ENCODE results near the gene ST8SIA6. TPM values are rescaled to one million over a fixed set of nuclear protein-coding genes. Genes with fewer than 3 reads are reported as not detected.

ST8SIA6 gene
- total RNA-seq, 1 donor = 0.36 TPM

DNA sequence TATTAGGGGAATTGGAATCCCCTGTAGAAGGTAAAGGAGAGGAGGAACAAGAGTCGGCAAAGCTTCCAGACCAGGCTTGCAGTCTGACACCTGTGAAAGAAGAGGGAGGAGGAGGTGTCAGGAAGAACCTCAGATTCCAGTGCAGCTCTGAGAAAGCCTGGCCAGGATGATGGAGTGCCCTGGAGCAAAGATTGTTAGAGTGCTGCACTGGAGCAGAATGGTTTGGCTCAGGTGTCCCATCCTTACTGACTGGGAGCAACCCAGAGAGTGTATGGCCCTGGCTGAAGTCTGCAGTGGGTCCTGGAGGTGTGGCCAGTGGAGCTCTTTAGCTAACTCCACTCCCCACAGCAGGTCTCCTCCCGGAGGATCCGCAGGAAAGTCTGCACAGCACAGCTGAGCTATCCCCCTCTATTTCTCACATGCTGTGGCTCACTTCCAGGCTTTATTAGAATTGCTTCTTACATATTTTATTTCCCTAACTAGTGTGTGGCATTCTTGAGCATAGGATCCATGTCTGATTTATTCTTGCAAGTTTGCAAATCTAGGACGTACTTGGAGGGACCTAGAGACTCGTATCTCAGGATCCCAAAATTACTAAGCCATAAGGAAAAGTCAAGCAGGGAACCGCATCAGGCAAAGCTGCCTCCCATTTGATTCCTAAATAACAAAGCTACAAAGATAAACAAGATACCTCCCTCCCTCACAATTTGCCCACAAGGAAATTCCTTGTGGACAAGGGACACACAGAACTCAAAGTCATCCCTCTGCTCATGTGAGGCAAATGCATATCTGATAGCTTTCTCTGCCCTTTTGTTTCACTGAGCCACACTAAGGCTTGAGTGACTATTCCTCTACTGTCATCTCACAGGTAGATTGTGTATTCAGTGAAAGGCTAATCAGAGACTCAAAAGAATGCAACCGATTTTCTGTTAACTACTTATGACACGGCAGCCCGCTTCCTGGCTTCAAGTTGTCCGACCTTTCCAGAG is 167.5 kb downstream of the ST8SIA6 start:
- Histone ChIP-seq H3K27ac (ENCODE audit: low read depth, low read length) (no peak overlapping the region), H3K4me3 (ENCODE audit: insufficient read depth, low read length) (no peak overlapping the region), H3K27me3 (ENCODE audit: insufficient read depth, low read length) (peaks cover 41% of the 10 kb centered on the region), H3K4me2 (ENCODE audit: insufficient read depth, low read length) (no peak overlapping the region), H2AFZ (ENCODE audit: low read length) (no peak overlapping the region), H4K20me1 (ENCODE audit: insufficient read depth, low read length) (no peaks in the 10 kb centered on the region), H3K9me3 (ENCODE audit: low read depth, low read length) (peaks cover 4% of the 10 kb centered on the region), H3K79me2 (ENCODE audit: insufficient read depth, low read length) (no peaks in the 10 kb centered on the region), H3K4me1 (ENCODE audit: insufficient read depth, low read length) (no peaks in the 10 kb centered on the region), H3K36me3 (ENCODE audit: insufficient read depth, low read length) (no peaks in the 10 kb centered on the region)
- no peak for DNase-seq (ENCODE audit: insufficient read length, low spot score, missing footprints)
- TF ChIP-seq, protein P1, sequence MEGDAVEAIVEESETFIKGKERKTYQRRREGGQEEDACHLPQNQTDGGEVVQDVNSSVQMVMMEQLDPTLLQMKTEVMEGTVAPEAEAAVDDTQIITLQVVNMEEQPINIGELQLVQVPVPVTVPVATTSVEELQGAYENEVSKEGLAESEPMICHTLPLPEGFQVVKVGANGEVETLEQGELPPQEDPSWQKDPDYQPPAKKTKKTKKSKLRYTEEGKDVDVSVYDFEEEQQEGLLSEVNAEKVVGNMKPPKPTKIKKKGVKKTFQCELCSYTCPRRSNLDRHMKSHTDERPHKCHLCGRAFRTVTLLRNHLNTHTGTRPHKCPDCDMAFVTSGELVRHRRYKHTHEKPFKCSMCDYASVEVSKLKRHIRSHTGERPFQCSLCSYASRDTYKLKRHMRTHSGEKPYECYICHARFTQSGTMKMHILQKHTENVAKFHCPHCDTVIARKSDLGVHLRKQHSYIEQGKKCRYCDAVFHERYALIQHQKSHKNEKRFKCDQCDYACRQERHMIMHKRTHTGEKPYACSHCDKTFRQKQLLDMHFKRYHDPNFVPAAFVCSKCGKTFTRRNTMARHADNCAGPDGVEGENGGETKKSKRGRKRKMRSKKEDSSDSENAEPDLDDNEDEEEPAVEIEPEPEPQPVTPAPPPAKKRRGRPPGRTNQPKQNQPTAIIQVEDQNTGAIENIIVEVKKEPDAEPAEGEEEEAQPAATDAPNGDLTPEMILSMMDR (IDR thresholded peaks at IDR 0.05; ENCODE audit: extremely low read depth, low read depth, low read length) = no peak

DNA sequence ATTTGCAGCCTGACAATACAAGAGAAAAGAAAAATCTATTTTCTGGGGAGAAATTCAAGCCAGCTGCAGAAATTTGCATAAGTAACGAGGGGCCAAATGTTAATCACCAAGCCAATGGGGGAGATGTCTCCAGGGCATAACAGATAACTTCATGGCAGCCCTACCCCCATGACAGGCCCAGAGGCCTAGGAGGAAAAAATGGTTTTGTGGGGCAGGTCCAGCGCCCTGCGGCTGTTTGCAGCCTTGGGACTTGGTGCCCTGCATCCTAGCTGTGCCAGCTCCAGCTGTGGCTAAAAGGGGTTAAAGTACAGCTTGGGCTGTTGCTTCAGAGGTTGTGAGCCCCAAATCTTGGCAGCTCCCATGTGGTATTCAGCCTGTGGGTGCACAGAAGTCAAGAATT is 172.1 kb downstream of the ST8SIA6 start:
- Histone ChIP-seq H3K36me3 (ENCODE audit: insufficient read depth, low read length) (no peaks in the 10 kb centered on the region), H4K20me1 (ENCODE audit: insufficient read depth, low read length) (no peaks in the 10 kb centered on the region), H3K79me2 (ENCODE audit: insufficient read depth, low read length) (no peaks in the 10 kb centered on the region), H3K4me2 (ENCODE audit: insufficient read depth, low read length) (no peak overlapping the region), H3K27me3 (ENCODE audit: insufficient read depth, low read length) (peaks cover 10% of the 10 kb centered on the region), H2AFZ (ENCODE audit: low read length) (no peak overlapping the region), H3K9me3 (ENCODE audit: low read depth, low read length) (peaks cover 4% of the 10 kb centered on the region), H3K27ac (ENCODE audit: low read depth, low read length) (no peak overlapping the region), H3K4me1 (ENCODE audit: insufficient read depth, low read length) (no peaks in the 10 kb centered on the region), H3K4me3 (ENCODE audit: insufficient read depth, low read length) (no peak overlapping the region)
- DNase-seq (ENCODE audit: insufficient read length, low spot score, missing footprints) = no peak
- TF ChIP-seq, protein P1 (IDR thresholded peaks at IDR 0.05; ENCODE audit: extremely low read depth, low read depth, low read length) = no peak

DNA sequence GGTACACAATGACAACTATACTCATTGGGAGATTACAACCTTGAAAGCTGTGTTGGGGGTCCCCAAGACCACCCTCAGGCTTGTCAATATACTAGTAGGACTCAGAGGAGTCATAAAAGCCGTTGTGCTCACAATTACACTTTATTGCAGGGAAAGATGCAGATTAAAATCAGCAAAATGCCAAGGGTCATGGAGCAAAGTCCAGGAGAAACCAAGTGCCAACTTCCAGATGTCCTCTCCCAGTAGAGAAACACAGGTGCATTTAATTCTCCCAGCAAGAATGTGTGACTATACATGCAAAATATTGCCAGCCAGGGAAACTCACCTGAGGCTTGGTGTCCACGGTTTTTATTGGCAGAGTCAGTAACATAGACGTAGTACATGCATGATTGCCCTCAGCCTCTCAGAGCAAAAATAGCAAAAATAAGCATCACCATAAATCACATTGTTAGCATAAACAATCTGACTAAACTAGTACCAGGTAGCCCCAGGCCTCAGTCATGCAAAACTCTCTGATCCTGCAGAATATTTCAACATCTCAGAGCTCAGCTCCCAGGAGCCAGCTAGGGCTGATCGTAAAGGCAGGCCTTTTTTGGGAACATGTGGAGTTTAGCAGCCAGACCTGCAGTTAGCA is 175.7 kb downstream of the ST8SIA6 start:
- Histone ChIP-seq H3K4me3 (ENCODE audit: insufficient read depth, low read length) (no peak overlapping the region), H2AFZ (ENCODE audit: low read length) (no peak overlapping the region), H3K79me2 (ENCODE audit: insufficient read depth, low read length) (no peaks in the 10 kb centered on the region), H3K4me2 (ENCODE audit: insufficient read depth, low read length) (no peak overlapping the region), H3K9me3 (ENCODE audit: low read depth, low read length) (peaks cover 4% of the 10 kb centered on the region), H3K27me3 (ENCODE audit: insufficient read depth, low read length) (no peaks in the 10 kb centered on the region), H3K4me1 (ENCODE audit: insufficient read depth, low read length) (no peaks in the 10 kb centered on the region), H4K20me1 (ENCODE audit: insufficient read depth, low read length) (no peaks in the 10 kb centered on the region), H3K27ac (ENCODE audit: low read depth, low read length) (no peak overlapping the region), H3K36me3 (ENCODE audit: insufficient read depth, low read length) (no peaks in the 10 kb centered on the region)
- TF ChIP-seq, protein P1 (IDR thresholded peaks at IDR 0.05; ENCODE audit: extremely low read depth, low read depth, low read length) = no peak
- no peak for DNase-seq (ENCODE audit: insufficient read length, low spot score, missing footprints)
